Fibroblast of skin of scalp (primary cell): ENCODE results near the gene FYN. TPM values are rescaled to one million over a fixed set of nuclear protein-coding genes. Genes with fewer than 3 reads are reported as not detected.
A peak's percentile ranks its signal among the peaks of the same experiment; 100 is the strongest.
"Not testable (repeated sequence)": the region's sequence is repeated elsewhere in the genome, so short reads cannot be mapped to it uniquely, and the experiment has no call there.

Experiments
- DNase-seq: peaks from one replicate; pipeline ENCODE4 v3.0.0-alpha.2; 2013
- polyA plus RNA-seq, 2 experiments: library from polyadenylated mRNA; unstranded; fragments of 120-200 nt; gene quantifications; one replicate each; pipeline ENCODE4 v1.2.1, GENCODE V29; 2013; ENCODE audit not compliant: insufficient read length in 2 of 2

FYN gene
- polyA plus RNA-seq (2013, experiment 1 of 2; ENCODE audit: insufficient read length), result 142 TPM
- polyA plus RNA-seq (2013, experiment 2 of 2; ENCODE audit: insufficient read length), result 140 TPM

DNA sequence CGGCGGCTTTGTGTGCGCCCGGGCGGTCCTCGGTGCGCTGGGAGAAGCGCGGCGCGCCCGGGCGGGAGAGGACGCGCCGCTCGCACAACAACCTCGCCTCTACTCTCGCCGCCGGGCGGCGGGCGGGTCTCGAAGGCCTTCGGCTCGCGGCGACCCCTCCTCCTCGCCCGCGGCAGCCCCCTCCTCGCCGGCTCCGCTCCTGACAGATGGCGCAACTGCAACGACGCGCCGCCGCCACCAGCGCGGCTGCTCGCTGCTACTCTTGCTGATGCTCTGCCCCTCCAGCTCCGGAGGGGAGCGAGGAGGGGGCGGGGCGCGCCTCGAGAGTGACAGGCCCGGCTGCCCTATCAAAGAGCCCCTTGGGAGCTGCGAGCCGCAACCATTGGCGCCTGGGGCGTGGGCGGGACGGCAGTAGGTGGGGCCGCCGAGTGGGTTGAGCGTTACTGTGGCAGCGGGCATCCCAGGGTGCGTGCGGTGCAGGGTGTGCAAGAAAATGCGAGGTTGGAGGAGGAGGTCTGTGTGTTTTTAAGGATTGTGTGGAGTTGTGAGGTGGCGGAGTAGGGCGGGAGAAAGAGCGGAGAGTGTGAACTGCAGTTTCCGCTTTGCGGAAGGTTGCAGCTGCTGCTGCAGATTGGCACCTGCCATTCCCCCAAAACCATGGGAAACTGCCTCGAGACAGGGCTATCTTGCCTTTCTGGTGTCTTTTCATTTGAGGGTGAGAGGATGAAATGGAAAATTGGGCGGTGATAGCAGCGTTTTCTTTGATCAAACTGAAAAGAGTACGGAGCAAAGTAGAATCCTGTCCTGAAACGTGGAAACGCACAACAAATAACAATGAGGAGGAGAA is at the start of gene FYN:
Gene FYN, minus strand, starts transcription at position 275 of the 847 bp plus-strand sequence. CDS start 153,401 bp downstream, outside the sequence.
- DNase-seq, result peak; percentile 97

- peak; percentile 86 for DNase-seq
These were observed 49.4 kb upstream of the FYN start for GRCh38 chr6:111922454-111923297.

DNA sequence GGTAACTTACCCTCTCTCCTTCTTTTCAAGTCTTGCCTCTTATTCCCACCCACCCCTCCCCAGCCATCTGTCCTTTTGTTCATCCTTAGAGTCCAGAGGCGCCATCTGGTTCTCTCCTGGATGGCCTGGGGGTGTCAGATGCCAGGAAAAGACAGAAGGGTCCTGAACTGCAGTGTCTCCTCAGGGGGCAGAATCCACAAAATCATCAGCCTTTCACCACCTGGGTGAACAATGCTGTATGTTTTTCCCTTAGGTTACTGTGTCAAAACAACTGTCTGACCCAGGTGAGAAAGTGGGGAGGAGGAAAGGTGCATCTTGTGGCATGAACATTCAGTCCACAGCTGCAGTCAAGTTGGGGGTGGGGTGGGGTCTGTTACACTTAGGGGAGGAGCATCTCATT is 47.9 kb upstream of the FYN start:
- DNase-seq, result no peak

DNA sequence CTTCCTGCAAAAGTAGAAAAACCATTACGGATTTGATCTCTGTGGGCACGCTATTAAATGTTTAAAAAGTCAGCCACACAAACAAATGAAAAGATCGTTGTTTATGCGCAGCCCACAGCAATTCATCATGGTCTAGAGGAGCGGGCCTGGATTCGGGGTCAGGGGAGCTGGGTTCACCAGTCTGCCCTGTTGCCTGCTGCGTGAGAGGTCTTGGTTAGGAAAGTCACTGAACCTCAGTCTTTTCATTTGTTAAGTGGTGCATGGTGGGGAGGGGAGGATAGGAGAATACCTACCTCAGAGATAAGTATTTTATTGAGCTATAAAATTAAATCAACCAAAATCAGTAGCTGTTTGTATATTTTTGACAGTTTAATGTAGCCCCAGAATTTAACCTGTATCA is 47.3 kb upstream of the FYN start:
- DNase-seq, result no peak

- peak; percentile 77 for DNase-seq
These were observed 45.6 kb upstream of the FYN start for GRCh38 chr6:111918825-111919224.

- DNase-seq, result no peak
These were observed 43.5 kb upstream of the FYN start for GRCh38 chr6:111916747-111917146.

DNA sequence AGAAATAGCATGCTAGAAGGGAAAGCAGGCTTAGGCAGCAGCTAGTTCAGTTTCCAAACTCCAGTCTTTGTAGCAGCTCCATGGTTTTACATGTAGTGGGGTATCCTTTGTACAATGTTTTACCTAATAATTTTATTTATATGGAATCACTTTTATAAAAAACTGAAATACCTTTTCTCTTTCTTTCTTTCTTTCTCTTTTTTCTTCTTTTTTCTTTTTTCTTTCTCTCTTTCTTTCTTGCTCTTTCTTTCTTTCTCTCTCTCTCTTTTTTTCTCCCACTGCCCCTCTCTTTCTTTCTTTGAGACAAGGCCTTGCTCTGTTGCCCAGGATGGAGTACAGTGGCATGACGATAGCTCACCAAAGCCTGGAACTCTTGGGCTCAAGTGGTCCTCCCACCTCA is 41.4 kb upstream of the FYN start:
- DNase-seq, result no peak

- DNase-seq, result no peak
These were observed 39.7 kb upstream of the FYN start for GRCh38 chr6:111912904-111913303.

DNA sequence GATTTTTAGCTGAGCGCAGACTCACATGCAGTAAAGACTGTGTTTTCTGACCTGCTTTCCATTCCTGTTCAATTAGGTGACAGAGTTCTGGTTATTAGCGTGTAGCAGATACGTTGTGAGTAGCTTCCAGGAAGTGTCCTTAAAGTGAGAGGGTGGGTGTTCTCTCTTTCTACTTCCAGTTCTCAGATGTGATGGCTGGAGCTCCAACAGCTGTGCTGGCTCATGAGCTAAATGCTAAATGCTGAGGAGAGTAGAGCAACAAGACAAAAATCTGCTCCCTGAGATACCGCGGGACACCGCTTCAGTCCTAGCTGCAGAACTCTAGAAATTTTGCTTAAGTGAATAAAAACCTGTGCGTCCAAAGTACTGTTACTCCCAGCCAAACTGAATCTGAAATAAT is 38.2 kb upstream of the FYN start:
- no peak for DNase-seq

DNA sequence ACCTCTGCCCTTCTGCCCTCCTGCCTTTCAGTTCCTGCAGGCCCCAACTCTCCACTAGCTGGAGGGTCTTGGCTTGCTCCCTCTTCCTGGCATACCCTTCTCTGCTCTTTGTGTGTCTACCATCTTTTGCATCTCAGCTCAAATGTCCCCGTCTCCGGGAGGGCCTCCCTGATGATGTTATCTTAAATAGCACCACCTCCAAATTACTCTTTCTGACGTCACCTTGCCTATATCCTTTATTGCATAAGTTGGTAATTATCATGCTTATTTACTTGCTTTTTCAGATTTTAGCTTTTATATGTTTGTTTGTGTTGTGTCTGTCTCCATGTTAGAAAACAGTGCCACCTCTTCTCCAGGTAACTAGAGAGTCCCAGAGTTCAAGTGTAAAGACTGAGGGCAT is 36.0 kb upstream of the FYN start:
- DNase-seq, result no peak

- DNase-seq, result not testable (repeated sequence)
These were observed 35.1 kb upstream of the FYN start for GRCh38 chr6:111908365-111908764.

DNA sequence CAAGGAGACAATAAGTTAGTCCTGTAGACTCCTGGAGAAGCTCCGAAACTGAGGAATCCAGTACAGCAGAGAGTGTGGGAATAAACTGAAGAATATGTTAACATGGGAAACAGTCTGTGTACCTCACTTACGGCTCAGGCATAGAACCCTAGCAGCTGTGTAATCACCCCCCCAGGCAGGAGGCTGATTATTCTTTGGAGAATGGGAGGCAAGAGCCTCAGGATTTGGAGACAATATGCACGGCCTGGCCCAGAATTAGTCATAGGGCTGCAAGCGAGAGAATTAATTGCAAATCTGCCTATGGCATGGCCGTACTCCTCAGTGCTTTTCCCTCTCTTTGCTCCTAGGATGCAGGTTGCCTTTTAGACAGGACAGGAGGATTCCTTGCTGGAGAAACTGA is 27.5 kb upstream of the FYN start:
- DNase-seq, result no peak

DNA sequence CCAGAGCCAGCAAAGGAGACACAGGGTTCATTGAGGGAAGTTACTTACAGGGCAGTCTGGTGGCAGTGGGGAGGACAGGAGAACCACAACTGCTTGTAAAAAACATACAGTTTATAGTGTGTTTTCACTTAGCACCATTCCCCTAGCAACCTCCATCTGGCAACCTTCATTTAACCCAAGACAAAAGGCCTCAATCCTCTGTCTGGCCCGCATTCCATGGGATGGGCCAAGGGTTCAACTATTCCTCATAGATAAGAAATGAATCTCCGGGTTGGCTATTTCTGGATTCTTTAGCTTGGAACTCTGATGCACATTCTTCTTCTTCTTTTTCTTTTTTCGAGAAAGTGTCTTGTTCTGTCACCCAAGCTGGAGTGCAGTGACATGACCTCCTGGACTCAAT is 26.3 kb upstream of the FYN start:
- no peak for DNase-seq

- DNase-seq, result no peak
These were observed 25.2 kb upstream of the FYN start for GRCh38 chr6:111898452-111898851.

DNA sequence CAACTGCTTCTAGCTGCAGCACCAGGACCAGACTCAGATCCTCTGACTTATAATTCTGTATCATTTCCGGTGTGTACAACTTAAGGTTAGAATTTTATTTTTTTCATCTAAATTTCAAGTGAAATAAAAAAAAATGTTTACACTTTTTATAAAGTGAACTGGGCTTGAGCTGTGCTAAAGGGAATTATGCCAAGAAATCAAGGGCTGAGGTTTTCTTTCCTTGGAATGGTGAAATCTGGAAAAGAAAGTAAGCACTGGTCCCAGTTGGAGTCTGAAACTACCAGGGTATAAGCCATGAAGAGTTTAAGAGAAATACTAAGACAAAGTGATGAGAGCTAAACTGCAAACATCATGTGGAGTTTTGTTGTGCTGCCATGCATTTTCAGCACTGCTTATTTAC is 21.7 kb upstream of the FYN start:
- no peak for DNase-seq

DNA sequence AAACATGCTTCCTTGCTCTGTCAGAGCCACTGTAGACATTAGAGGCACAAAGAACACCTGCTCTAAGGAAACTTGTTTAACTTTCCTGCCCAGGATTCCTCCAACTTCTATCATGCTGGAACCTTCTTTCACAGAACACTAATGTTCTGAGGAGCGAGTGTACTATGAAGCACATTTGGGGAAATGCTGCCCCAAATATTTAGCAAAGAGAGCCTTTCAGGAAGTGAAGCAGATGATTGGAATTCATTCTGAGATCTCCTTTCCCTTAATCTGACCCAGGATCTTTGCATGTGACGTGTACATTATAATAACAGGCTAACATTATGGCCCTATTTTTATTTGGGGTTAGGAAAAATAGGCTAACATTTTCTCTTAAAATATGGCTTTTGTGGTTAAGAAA is 21.0 kb upstream of the FYN start:
- peak; percentile 55 for DNase-seq

- no peak for DNase-seq
These were observed 19.2 kb upstream of the FYN start for GRCh38 chr6:111892431-111892830.

GRCh38 chr6:111890988-111891387 is 17.7 kb upstream of the FYN start:
- DNase-seq, result peak; percentile 53

GRCh38 chr6:111888928-111889695 is 15.9 kb upstream of the FYN start:
- no peak for DNase-seq

DNA sequence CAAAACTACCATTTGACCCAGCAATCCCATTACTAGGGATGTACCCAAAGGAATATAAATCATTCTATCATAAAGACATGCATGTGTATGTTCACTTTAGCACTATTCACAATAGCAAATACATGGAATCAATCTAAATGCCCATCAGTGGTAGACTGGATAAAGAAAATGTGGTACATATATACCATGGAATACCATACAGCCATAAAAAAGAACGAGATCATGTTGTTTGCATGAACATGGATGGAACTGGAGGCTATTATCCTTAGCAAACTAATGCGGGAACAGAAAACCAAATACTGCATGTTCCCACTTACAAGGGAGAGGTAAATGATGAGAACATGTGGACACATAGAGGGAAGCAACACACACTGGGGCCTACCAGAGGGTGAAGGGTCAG is 13.5 kb upstream of the FYN start:
- DNase-seq, result not testable (repeated sequence)

GRCh38 chr6:111885373-111886027 is 12.2 kb upstream of the FYN start:
- no peak for DNase-seq

DNA sequence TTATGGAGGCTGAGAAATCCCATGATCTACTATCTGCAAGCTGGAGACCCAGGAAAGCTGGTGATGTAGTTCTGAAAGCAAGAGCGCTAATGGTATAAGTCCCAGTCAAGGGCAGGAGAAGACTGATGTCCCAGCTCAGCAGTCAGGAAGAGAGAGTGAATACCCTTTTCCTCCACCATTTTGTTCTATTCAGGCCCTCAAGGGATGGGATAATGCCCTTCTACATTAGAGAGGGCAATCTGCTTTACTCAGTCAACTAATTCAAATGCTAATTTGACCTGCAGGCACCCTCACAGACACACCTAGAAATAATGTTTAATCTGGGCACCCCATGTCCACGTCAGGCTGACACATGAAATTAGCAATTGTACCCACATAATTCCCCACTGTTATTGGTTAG is 10.8 kb upstream of the FYN start:
- no peak for DNase-seq
